NCI-H1694 treated with DMSO at 0.1 percent for 48 hours (cell line): Measurements from ENCODE around the gene KCNRG.
"Not testable (repeated sequence)": the region's sequence is repeated elsewhere in the genome, so short reads cannot be mapped to it uniquely, and the experiment has no call there.

Source experiments
- DNase-seq: peaks from one replicate; lab custom pipeline; 2025; lab: John Stamatoyannopoulos, UW

KCNRG gene, protein sequence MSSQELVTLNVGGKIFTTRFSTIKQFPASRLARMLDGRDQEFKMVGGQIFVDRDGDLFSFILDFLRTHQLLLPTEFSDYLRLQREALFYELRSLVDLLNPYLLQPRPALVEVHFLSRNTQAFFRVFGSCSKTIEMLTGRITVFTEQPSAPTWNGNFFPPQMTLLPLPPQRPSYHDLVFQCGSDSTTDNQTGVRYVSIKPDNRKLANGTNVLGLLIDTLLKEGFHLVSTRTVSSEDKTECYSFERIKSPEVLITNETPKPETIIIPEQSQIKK

DNA sequence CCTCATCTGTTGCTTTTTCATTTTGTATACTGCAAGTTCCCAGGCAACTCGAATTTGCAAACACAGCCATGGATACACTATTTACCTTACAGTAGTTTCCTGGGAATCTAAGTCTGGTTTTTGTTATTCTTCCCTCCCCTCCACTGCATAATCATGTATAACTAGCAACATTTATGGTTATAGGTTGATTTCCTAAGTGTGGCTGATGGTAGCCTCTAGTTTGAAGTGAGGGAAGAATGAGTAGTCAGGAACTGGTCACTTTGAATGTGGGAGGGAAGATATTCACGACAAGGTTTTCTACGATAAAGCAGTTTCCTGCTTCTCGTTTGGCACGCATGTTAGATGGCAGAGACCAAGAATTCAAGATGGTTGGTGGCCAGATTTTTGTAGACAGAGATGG, at the start of gene KCNRG:
TSS of gene KCNRG (plus strand) at position 187 of the 400 bp plus-strand sequence. CDS start at position 237, 50 bp downstream.
- no peak for DNase-seq

GRCh38 chr13:49967456-49967855, 47.8 kb upstream of the KCNRG start:
- no peak for DNase-seq

DNA sequence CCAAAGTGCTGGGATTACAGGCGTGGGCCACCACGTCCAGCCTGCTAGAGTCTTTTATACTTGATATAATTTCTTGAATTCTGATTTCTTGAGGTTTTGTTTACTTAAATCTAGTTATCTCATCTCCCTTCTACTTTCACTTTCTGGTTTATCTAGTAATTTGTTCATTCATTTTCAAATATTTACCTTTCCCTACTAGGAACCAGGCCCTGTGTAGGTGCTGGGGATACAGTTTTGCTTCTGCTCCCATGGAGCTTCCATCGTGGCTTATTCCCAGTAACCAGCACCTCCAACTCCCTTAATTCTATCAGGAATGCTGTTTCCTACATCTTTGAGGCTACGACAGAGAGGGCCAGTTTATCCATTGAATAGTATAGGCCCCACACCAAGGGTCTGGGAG, 42.5 kb upstream of the KCNRG start:
- no peak for DNase-seq

DNA sequence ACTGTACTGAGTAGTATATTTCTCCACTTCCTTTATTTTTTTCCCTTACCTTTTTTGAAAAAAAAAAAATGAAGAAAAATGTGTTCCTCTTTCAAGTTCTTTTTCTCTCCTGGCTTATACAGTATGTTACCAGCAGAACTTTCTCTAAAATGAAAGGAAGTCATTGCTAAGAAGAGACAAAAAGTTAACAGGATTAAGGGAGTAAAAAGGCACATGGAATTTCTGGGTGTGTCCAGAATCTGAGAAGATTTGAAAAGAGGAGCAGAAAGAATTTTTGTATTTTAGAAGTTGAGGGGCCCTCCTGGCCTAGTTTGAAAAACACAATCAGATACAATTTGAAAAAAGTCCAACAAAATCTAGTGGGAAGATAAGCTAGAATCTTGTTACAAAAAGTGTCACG, 39.4 kb upstream of the KCNRG start:
- DNase-seq: no peak

- peak; percentile 62 for DNase-seq
Observed at GRCh38 chr13:49976314-49977258, 38.7 kb upstream of the KCNRG start.

GRCh38 chr13:49977992-49978391, 37.3 kb upstream of the KCNRG start:
- DNase-seq: no peak

DNA sequence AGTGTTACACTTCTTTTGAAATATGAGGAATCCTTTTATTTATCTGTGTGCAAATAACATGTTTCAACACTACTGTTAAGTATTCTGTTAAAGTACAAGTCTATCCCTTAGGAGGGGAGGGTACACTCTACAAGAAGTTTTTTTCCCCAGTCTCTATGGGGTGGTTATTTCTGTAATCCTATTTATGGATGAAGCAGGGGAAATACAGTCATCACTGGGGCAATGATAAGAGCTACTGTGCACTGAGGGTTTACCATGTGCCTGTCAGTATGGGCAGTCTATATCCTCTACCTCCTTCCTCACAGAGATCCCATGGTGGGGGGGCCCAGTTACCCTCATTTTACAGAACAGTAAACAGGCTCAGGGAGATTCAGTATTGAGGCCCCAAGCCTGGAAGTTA, 35.0 kb upstream of the KCNRG start:
- DNase-seq: no peak

- DNase-seq: no peak
Observed at GRCh38 chr13:49985129-49985528, 30.1 kb upstream of the KCNRG start.

DNA sequence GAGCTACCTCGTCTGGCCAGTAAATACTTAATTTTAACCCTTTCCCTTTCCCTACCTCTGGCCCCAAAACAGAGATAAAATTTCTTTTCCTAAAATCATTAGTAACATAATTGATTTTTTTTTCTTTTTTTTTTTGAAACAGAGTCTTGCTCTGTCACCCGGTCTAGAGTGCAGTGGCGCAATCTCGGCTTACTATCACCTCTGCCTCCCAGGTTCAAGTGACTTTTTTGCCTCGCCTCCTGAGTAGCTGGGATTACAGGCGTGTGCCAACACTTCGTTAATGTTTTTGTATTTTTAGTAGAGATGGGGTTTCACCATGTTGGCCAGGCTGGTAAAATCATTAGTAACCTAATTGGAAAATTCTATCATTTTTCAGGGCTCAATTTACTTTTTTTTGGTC, 28.8 kb upstream of the KCNRG start:
- no peak for DNase-seq

DNA sequence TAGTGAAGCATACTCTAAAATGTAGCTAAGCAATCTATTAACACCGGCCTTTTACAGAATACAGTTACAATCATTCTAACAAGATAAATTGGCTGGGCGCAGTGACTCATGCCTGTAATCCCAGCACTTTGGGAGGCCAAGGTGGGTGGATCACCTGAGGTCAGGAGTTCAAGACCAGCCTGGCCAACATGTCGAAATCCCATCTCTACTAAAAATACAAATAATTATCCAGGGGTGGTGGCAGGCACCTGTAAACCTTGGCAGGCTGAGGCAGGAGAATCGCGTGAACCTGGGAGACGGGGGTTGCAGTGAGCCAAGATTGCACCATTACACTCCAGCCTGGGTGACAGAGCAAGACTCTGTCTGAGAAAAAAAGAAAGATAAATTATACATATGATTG, 24.6 kb upstream of the KCNRG start:
- not testable (repeated sequence) for DNase-seq

GRCh38 chr13:49993111-49993510, 22.1 kb upstream of the KCNRG start:
- no peak for DNase-seq

GRCh38 chr13:49993666-49994065, 21.6 kb upstream of the KCNRG start:
- DNase-seq: no peak

DNA sequence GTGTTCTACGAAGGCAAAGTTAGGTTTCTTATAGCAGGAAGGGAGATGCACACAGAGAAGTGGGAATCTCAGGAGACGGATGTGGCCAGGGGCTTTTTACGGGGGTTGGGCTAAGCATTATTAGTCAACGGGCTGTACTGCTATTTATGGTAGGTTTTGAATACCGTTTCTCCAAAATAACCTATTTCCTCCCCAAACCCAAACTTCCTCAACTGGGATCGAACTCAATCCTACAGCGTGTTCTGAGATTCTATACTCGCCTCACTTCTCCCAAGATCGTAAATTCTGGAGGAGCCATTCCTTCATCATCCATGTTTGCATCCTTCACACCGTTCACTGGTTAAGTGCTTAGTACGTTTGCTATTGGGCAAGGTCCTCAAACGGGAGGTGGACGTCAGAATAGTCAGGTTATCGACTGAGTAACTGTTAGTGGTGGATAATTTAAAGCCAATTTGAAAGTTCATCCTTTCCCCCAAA, 19.6 kb upstream of the KCNRG start:
- DNase-seq: no peak

DNA sequence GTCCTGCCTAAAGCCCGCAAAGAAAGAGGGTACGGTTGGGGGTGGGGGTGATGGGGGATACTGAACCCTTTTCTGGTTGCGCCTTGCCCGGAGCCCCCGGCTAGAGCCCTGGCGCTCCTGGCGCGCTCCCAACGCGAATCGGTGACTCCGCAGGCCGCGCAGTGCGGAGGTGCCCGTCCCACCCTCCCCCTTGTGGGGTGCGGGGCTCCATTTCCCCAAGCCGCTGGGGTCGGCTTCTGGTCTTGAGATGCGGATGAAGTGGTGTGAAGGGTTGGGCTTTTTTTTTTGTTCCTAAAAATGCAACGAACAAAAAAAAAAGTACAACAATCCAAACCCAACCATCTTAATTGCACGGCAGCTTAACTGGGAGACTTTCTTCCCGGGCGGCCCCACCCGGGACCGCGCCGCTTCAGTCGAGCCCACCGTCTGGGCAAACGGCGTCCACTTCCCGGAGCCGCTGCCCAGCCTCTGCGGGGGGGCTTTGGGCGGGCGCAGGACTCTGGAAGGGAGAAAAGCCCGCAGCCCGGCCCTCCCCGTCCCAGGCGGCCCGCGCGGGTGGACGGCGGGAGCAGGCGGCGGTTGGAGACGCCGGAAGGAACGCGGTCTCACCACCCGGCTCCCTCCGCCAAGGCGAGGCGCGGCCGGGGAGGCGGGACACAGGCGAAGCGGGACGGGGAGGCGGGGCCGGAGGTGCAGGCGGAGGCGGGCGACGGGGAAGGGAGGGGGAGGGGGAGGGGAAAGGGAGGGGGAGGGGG, 18.9 kb upstream of the KCNRG start:
- peak; percentile 37 for DNase-seq

GRCh38 chr13:49996951-49997895, 18.0 kb upstream of the KCNRG start, which contains the start of gene TRIM13:
Gene TRIM13, plus strand, starts transcription at chr13:49997042. Its CDS starts 14,899 bp downstream, at chr13:50011941.
- peak; percentile 69 for DNase-seq

GRCh38 chr13:49997955-49998354, 17.3 kb upstream of the KCNRG start:
- no peak for DNase-seq

GRCh38 chr13:49998714-49999624, 16.3 kb upstream of the KCNRG start:
- no peak for DNase-seq

GRCh38 chr13:50001287-50001686, 14.0 kb upstream of the KCNRG start:
- DNase-seq: no peak

- DNase-seq: no peak
Observed at GRCh38 chr13:50006426-50007135, 8.7 kb upstream of the KCNRG start.
